SK-N-MC (cell line): ENCODE measurements around the gene HMOX1.
"Not testable (repeated sequence)": the region's sequence is repeated elsewhere in the genome, so short reads cannot be mapped to it uniquely, and the experiment has no call there.

Experiments used
- EZH2 ChIP-seq: fragments of 200-600 bp; sonication (generic); IDR thresholded peaks from one replicate; pipeline ENCODE4 v1.6.1; 2017; ENCODE audit warnings: antibody characterized with exemption
- FOXP2 ChIP-seq: optimal IDR thresholded peaks from 2 replicates; pipeline ENCODE3; 2011; ENCODE audit warnings: mild to moderate bottlenecking, moderate library complexity; ENCODE audit not compliant: insufficient read depth; ENCODE audit errors: extremely low read length, control extremely low read depth
- POLR2AphosphoS5 ChIP-seq: IDR thresholded peaks from 2 replicates; pipeline ENCODE4 v1.6.1; 2012; ENCODE audit warnings: mild to moderate bottlenecking, low read depth, low read length, borderline replicate concordance

GRCh38 chr22:35364230-35364629 is 16.7 kb upstream of the HMOX1 start:
- not testable (repeated sequence) for TF ChIP-seq POLR2AphosphoS5, EZH2, FOXP2
